Stimulated activated naive CD8-positive, alpha-beta T cell treated with anti-CD3 and anti-CD28 coated beads, Interleukin-15, Interleukin-2, amounts not matched to agents 100 ng/mL and 50 ng/mL, for 24 hours (primary cell): ENCODE results near the gene RASGRF2.

Experiments
- H3K27ac Mint-ChIP-seq: one replicate; pipeline ENCODE4 v1.8.0; 2021; ENCODE audit warnings: mild to moderate bottlenecking, mixed read lengths
- H3K27me3 Mint-ChIP-seq: one replicate; pipeline ENCODE4 v1.8.0; 2021; ENCODE audit warnings: mixed read lengths
- H3K36me3 Mint-ChIP-seq: one replicate; pipeline ENCODE4 v1.8.0; 2021; ENCODE audit warnings: low read depth, mixed read lengths
- H3K4me1 Mint-ChIP-seq: one replicate; pipeline ENCODE4 v1.8.0; 2021; ENCODE audit warnings: low read depth, mixed read lengths
- H3K4me3 Mint-ChIP-seq: one replicate; pipeline ENCODE4 v1.8.0; 2021; ENCODE audit warnings: mild to moderate bottlenecking, mixed read lengths
- H3K9me3 Mint-ChIP-seq: one replicate; pipeline ENCODE4 v1.8.0; 2021; ENCODE audit warnings: mixed read lengths

RASGRF2 gene

GRCh38 chr5:81180780-81181460 lies 220.8 kb downstream of the RASGRF2 start:
- no peaks in the 10 kb centered on the region for H3K9me3 Mint-ChIP-seq
- no peak overlapping the region for H3K27ac Mint-ChIP-seq
- peaks cover 11% of the 10 kb centered on the region for H3K4me1 Mint-ChIP-seq

GRCh38 chr5:81181576-81182316 lies 221.6 kb downstream of the RASGRF2 start:
- Mint-ChIP-seq H3K4me1 (peaks cover 11% of the 10 kb centered on the region), H3K9me3 (no peaks in the 10 kb centered on the region), H3K27me3 (no peaks in the 10 kb centered on the region), H3K36me3 (no peaks in the 10 kb centered on the region), H3K27ac (peak overlapping the region; percentile 41), H3K4me3 (no peak overlapping the region)

More at GRCh38 chr5:81180780-81181460, 220.8 kb downstream of the RASGRF2 start:
- H3K27me3 Mint-ChIP-seq = no peaks in the 10 kb centered on the region
- no peak overlapping the region for H3K4me3 Mint-ChIP-seq
- H3K36me3 Mint-ChIP-seq = no peaks in the 10 kb centered on the region

- H3K36me3 Mint-ChIP-seq = no peaks in the 10 kb centered on the region
- no peak overlapping the region for H3K27ac Mint-ChIP-seq
- peaks cover 11% of the 10 kb centered on the region for H3K4me1 Mint-ChIP-seq
- no peaks in the 10 kb centered on the region for H3K27me3 Mint-ChIP-seq
- no peaks in the 10 kb centered on the region for H3K9me3 Mint-ChIP-seq
- H3K4me3 Mint-ChIP-seq = no peak overlapping the region
Observed at GRCh38 chr5:81182396-81183390, 222.5 kb downstream of the RASGRF2 start.

GRCh38 chr5:81183811-81184748 lies 223.9 kb downstream of the RASGRF2 start:
- H3K36me3 Mint-ChIP-seq = no peaks in the 10 kb centered on the region
- peaks cover 11% of the 10 kb centered on the region for H3K4me1 Mint-ChIP-seq
- peak overlapping the region; percentile 27 for H3K27ac Mint-ChIP-seq
- H3K9me3 Mint-ChIP-seq = no peaks in the 10 kb centered on the region
- H3K27me3 Mint-ChIP-seq = no peaks in the 10 kb centered on the region
- no peak overlapping the region for H3K4me3 Mint-ChIP-seq

GRCh38 chr5:81184749-81185110 lies 224.6 kb downstream of the RASGRF2 start:
- H3K4me3 Mint-ChIP-seq = no peak overlapping the region
- H3K27me3 Mint-ChIP-seq = no peaks in the 10 kb centered on the region
- H3K4me1 Mint-ChIP-seq = peaks cover 11% of the 10 kb centered on the region
- H3K27ac Mint-ChIP-seq = no peak overlapping the region
- no peaks in the 10 kb centered on the region for H3K9me3 Mint-ChIP-seq
- H3K36me3 Mint-ChIP-seq = no peaks in the 10 kb centered on the region

- H3K4me1 Mint-ChIP-seq = peaks cover 4% of the 10 kb centered on the region
- H3K4me3 Mint-ChIP-seq = no peak overlapping the region
- no peaks in the 10 kb centered on the region for H3K36me3 Mint-ChIP-seq
- no peaks in the 10 kb centered on the region for H3K27me3 Mint-ChIP-seq
- peak overlapping the region; percentile 56 for H3K27ac Mint-ChIP-seq
- H3K9me3 Mint-ChIP-seq = no peaks in the 10 kb centered on the region
Observed at GRCh38 chr5:81187885-81188284, 227.7 kb downstream of the RASGRF2 start.

GRCh38 chr5:81188962-81189361 lies 228.8 kb downstream of the RASGRF2 start:
- no peaks in the 10 kb centered on the region for H3K36me3 Mint-ChIP-seq
- no peaks in the 10 kb centered on the region for H3K9me3 Mint-ChIP-seq
- H3K4me3 Mint-ChIP-seq = no peak overlapping the region
- no peaks in the 10 kb centered on the region for H3K27me3 Mint-ChIP-seq
- H3K27ac Mint-ChIP-seq = no peak overlapping the region
- no peaks in the 10 kb centered on the region for H3K4me1 Mint-ChIP-seq

GRCh38 chr5:81189875-81190498 lies 229.8 kb downstream of the RASGRF2 start:
- Mint-ChIP-seq H3K9me3 (no peaks in the 10 kb centered on the region), H3K27ac (peak overlapping the region; percentile 61)

GRCh38 chr5:81191726-81192372 lies 231.7 kb downstream of the RASGRF2 start:
- peaks cover 9% of the 10 kb centered on the region for H3K4me1 Mint-ChIP-seq
- H3K36me3 Mint-ChIP-seq = no peaks in the 10 kb centered on the region
- H3K9me3 Mint-ChIP-seq = no peaks in the 10 kb centered on the region
- H3K27ac Mint-ChIP-seq = no peak overlapping the region
- no peak overlapping the region for H3K4me3 Mint-ChIP-seq
- no peaks in the 10 kb centered on the region for H3K27me3 Mint-ChIP-seq

More at GRCh38 chr5:81189875-81190498, 229.8 kb downstream of the RASGRF2 start:
- H3K36me3 Mint-ChIP-seq = no peaks in the 10 kb centered on the region
- no peaks in the 10 kb centered on the region for H3K27me3 Mint-ChIP-seq
- H3K4me1 Mint-ChIP-seq = peaks cover 5% of the 10 kb centered on the region
- no peak overlapping the region for H3K4me3 Mint-ChIP-seq

- peaks cover 9% of the 10 kb centered on the region for H3K4me1 Mint-ChIP-seq
- no peaks in the 10 kb centered on the region for H3K27me3 Mint-ChIP-seq
- H3K4me3 Mint-ChIP-seq = no peak overlapping the region
- H3K36me3 Mint-ChIP-seq = no peaks in the 10 kb centered on the region
- no peaks in the 10 kb centered on the region for H3K9me3 Mint-ChIP-seq
- no peak overlapping the region for H3K27ac Mint-ChIP-seq
Observed at GRCh38 chr5:81192373-81192750, 232.2 kb downstream of the RASGRF2 start.

- Mint-ChIP-seq H3K4me1 (peaks cover 9% of the 10 kb centered on the region), H3K9me3 (no peaks in the 10 kb centered on the region), H3K36me3 (no peaks in the 10 kb centered on the region), H3K27ac (peak overlapping the region; percentile 74), H3K27me3 (no peaks in the 10 kb centered on the region), H3K4me3 (no peak overlapping the region)
Observed at GRCh38 chr5:81194633-81195334, 234.6 kb downstream of the RASGRF2 start.

- no peak overlapping the region for H3K27ac Mint-ChIP-seq
- no peaks in the 10 kb centered on the region for H3K9me3 Mint-ChIP-seq
- peaks cover 9% of the 10 kb centered on the region for H3K4me1 Mint-ChIP-seq
- no peaks in the 10 kb centered on the region for H3K27me3 Mint-ChIP-seq
- H3K4me3 Mint-ChIP-seq = no peak overlapping the region
- no peaks in the 10 kb centered on the region for H3K36me3 Mint-ChIP-seq
Observed at GRCh38 chr5:81195335-81195929, 235.3 kb downstream of the RASGRF2 start.
